Upper lobe of left lung (tissue), 6 donors: ENCODE results near the gene ZSCAN32. TPM values are rescaled to one million over a fixed set of nuclear protein-coding genes. Genes with fewer than 3 reads are reported as not detected.
A peak's percentile ranks its signal among the peaks of the same experiment; 100 is the strongest.

ENCODE experiments used
- ATAC-seq, 2 donors: fragments of 200-7000 bp; cut with Tn5 transposase; one replicate each; pipeline ENCODE4 v1.9.1; 2022; ENCODE audit warnings: mild to moderate bottlenecking in 2 of 2, moderate library complexity in 2 of 2; ENCODE audit not compliant: low FRiP score in 2 of 2
- DNase-seq, 2 donors: peaks; one replicate each; pipeline ENCODE4 v3.0.0-alpha.2; 2019 to 2020
- H3K27ac ChIP-seq, 4 donors: fragments of 200-600 bp; sonication (generic); one replicate each; pipeline ENCODE4 v1.5.1; 2016 to 2019
- H3K27me3 ChIP-seq, 4 donors: fragments of 200-600 bp; sonication (generic); one replicate each; pipeline ENCODE4 v1.5.1; 2017 to 2019
- H3K36me3 ChIP-seq, 4 donors: fragments of 200-600 bp; sonication (generic); one replicate each; pipeline ENCODE4 v1.5.1; 2016 to 2019
- H3K4me1 ChIP-seq, 4 donors: fragments of 200-600 bp; sonication (generic); one replicate each; pipeline ENCODE4 v1.5.1; 2018 to 2019
- H3K4me3 ChIP-seq, 4 donors: fragments of 200-600 bp; sonication (generic); one replicate each; pipeline ENCODE4 v1.5.1; 2017 to 2019; ENCODE audit warnings: mild to moderate bottlenecking in 2 of 4, moderate library complexity in 1 of 4
- H3K9me3 ChIP-seq, 4 donors: fragments of 200-600 bp; sonication (generic); one replicate each; pipeline ENCODE4 v1.5.1; 2018 to 2019
- EP300 ChIP-seq, 4 donors: sonication (generic); formaldehyde crosslinking; IDR thresholded peaks; one replicate each; pipeline ENCODE4 v1.5.1; 2017; ENCODE audit warnings: antibody characterized with exemption in 4 of 4, control low read depth in 2 of 4
- POLR2A ChIP-seq, 4 donors: fragments of 450-650 bp; IDR thresholded peaks; one replicate each; pipeline ENCODE4 v1.5.1; 2016 to 2017; ENCODE audit warnings: antibody characterized with exemption in 4 of 4, mild to moderate bottlenecking in 2 of 4
- POLR2AphosphoS5 ChIP-seq, 2 donors: sonication (generic); formaldehyde crosslinking; IDR thresholded peaks; one replicate each; pipeline ENCODE4 v1.5.1; 2017; ENCODE audit warnings: antibody characterized with exemption in 2 of 2
- WGBS, 2 donors: methylation state at CpG; one replicate each; pipeline ENCODE4 v1.1.5; 2017 to 2018; 5-methylcytosine and 5-hydroxymethylcytosine counted together
- total RNA-seq, 6 donors: library from RNA; depleted of rRNA in 4 of 6; stranded (reverse); fragments of >200 nt in 4 of 6; gene quantifications; one replicate each; pipeline versions ENCODE4 v1.1.0 to v1.2.1, GENCODE V29; 2016 to 2021
- TF ChIP-seq, protein P1 (sequence below), 6 experiments: fragments of 450-650 bp in 4 of 6; fragments of 200-600 bp in 2 of 6; sonication (generic) in 2 of 6; IDR thresholded peaks; one replicate each; pipeline ENCODE4 v1.5.1; 2016 to 2019; ENCODE audit warnings: antibody characterized with exemption in 6 of 6
- donor health status: DM: no; HTN: no; CAD: no; lungs with moderate emphysema.
- donor health status: DM: no; HTN: yes; CAD: no; lungs with severe emphysema.

The ZSCAN32 gene
- total RNA-seq, 6 donors from 2014 or later, result 7.5 to 25.0 (median 14.0) TPM

DNA sequence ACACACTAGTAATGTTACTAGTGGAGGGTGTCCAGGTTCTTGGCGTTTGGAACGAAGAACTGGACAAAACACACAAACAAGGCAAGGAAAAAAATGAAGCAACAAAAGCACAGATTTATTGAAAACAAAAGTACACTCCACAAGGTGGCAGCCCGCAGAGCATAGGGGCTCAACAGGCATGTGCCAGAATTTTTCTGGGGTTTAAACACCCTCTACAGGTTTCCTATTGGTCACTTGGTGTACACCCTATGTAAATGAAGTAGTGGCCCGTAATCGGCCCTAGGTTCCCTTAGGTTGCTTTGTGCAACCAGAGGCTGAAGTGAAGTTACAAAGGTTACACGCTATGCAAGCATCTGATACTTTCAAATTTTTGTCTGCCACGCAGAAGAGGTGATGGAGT is 37.0 kb downstream of the ZSCAN32 start:
- Histone ChIP-seq H3K4me1 (peaks cover 0 to 9% (median 0%) of the 10 kb centered on the region in 4 donors), H3K27ac (no peak overlapping the region), H3K9me3 (peaks cover 4 to 28% (median 18%) of the 10 kb centered on the region in 4 donors), H3K27me3 (no peaks in the 10 kb centered on the region), H3K36me3 (no peaks in the 10 kb centered on the region), H3K4me3 (no peak overlapping the region)
- WGBS, 2 donors, result 92 to 95% methylated on average over 7 of the region's 7 CpGs
- ATAC-seq (no peak), DNase-seq (no peak)
- TF ChIP-seq EP300 (IDR thresholded peaks at IDR 0.05) (no peak), POLR2A (IDR thresholded peaks at IDR 0.05) (no peak), POLR2AphosphoS5 (IDR thresholded peaks at IDR 0.05) (no peak)
- TF ChIP-seq, protein P1, sequence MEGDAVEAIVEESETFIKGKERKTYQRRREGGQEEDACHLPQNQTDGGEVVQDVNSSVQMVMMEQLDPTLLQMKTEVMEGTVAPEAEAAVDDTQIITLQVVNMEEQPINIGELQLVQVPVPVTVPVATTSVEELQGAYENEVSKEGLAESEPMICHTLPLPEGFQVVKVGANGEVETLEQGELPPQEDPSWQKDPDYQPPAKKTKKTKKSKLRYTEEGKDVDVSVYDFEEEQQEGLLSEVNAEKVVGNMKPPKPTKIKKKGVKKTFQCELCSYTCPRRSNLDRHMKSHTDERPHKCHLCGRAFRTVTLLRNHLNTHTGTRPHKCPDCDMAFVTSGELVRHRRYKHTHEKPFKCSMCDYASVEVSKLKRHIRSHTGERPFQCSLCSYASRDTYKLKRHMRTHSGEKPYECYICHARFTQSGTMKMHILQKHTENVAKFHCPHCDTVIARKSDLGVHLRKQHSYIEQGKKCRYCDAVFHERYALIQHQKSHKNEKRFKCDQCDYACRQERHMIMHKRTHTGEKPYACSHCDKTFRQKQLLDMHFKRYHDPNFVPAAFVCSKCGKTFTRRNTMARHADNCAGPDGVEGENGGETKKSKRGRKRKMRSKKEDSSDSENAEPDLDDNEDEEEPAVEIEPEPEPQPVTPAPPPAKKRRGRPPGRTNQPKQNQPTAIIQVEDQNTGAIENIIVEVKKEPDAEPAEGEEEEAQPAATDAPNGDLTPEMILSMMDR (IDR thresholded peaks at IDR 0.05), result no peak

DNA sequence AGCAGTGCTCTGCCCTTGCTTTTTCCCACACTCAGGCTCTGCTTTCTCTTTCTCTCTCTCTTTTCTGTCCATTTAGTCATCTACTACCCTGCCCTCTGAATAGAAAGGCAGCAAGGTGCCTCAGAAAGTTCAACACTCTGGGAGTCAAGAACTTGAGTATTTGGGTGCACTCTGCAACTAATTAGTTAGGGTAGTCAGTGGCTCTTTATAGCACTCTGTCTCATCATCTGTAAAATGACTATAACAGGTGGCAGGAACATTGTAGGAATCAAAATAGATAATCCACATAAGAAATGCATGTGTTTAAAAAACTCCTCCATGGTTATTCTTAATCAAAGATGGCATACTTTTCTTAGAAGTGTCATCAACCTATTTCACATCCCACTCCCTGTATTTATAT is 37.9 kb downstream of the ZSCAN32 start:
- no peak for ATAC-seq
- TF ChIP-seq, protein P1 (IDR thresholded peaks at IDR 0.05), result no peak
- TF ChIP-seq POLR2AphosphoS5 (IDR thresholded peaks at IDR 0.05) (no peak), EP300 (IDR thresholded peaks at IDR 0.05) (no peak), POLR2A (IDR thresholded peaks at IDR 0.05) (no peak)
- no peaks in the 10 kb centered on the region for H3K36me3 ChIP-seq

DNA sequence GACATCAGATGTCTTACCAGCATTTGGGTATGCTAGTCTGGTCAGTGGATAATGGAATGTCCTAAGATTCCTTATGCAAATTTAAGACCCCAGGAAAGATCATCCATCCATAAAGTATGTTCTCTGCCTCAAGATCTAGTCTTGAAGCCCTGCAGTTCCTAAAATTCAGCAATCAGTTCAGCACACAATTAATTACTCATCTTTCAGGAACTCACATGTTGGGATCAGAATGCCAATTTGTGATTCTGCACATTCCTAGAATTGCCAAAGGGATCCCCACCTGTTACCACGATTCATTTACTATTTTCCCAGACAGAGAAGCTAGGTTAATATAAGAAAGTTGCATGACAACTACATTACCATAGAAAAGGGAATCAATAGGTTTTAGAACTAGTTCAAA is 41.9 kb downstream of the ZSCAN32 start:
- WGBS, 2 donors, result 0% methylated on average over 1 of the region's 1 CpG
- TF ChIP-seq EP300 (IDR thresholded peaks at IDR 0.05), result no peak
- TF ChIP-seq, protein P1 (IDR thresholded peaks at IDR 0.05), result no peak
- TF ChIP-seq POLR2A (IDR thresholded peaks at IDR 0.05), result no peak
- no peak for TF ChIP-seq POLR2AphosphoS5 (IDR thresholded peaks at IDR 0.05)
- no peak overlapping the region for H3K27ac ChIP-seq
- H3K36me3 ChIP-seq, result no peaks in the 10 kb centered on the region
- DNase-seq (no peak), ATAC-seq (no peak)
- H3K4me1 ChIP-seq, result no peaks in the 10 kb centered on the region
- no peaks in the 10 kb centered on the region for H3K27me3 ChIP-seq
- H3K4me3 ChIP-seq, result no peak overlapping the region
- peaks cover 0 to 2% (median under 1%) of the 10 kb centered on the region in 4 donors for H3K9me3 ChIP-seq

More for the DNA sequence above, 37.9 kb downstream of the ZSCAN32 start:
- DNase-seq, result no peak
- Histone ChIP-seq H3K4me3 (no peak overlapping the region), H3K4me1 (peaks cover 0 to 9% (median 0%) of the 10 kb centered on the region in 4 donors), H3K27me3 (no peaks in the 10 kb centered on the region), H3K27ac (no peak overlapping the region), H3K9me3 (peaks cover 0 to 28% (median 18%) of the 10 kb centered on the region in 4 donors)

DNA sequence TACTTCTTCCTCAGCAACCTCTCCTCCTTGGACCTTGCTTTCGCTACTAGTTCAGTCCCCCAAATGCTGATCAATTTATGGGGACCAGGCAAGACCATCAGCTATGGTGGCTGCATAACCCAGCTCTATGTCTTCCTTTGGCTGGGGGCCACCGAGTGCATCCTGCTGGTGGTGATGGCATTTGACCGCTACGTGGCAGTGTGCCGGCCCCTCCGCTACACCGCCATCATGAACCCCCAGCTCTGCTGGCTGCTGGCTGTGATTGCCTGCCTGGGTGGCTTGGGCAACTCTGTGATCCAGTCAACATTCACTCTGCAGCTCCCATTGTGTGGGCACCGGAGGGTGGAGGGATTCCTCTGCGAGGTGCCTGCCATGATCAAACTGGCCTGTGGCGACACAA is 44.7 kb downstream of the ZSCAN32 start:
- DNase-seq, result peak in 1 of 2 donors; percentile 15
- H3K36me3 ChIP-seq, result no peaks in the 10 kb centered on the region
- ATAC-seq, result no peak
- H3K27me3 ChIP-seq, result no peaks in the 10 kb centered on the region
- no peak overlapping the region for H3K4me3 ChIP-seq
- H3K27ac ChIP-seq, result no peak overlapping the region
- WGBS, 2 donors, result 87 to 89% methylated on average over 4 to 10 of the region's 10 CpGs
- H3K9me3 ChIP-seq, result no peaks in the 10 kb centered on the region
- H3K4me1 ChIP-seq, result no peaks in the 10 kb centered on the region
- TF ChIP-seq, protein P1 (IDR thresholded peaks at IDR 0.05), result no peak
- no peak for TF ChIP-seq POLR2A (IDR thresholded peaks at IDR 0.05)
- no peak for TF ChIP-seq POLR2AphosphoS5 (IDR thresholded peaks at IDR 0.05)
- TF ChIP-seq EP300 (IDR thresholded peaks at IDR 0.05), result no peak

DNA sequence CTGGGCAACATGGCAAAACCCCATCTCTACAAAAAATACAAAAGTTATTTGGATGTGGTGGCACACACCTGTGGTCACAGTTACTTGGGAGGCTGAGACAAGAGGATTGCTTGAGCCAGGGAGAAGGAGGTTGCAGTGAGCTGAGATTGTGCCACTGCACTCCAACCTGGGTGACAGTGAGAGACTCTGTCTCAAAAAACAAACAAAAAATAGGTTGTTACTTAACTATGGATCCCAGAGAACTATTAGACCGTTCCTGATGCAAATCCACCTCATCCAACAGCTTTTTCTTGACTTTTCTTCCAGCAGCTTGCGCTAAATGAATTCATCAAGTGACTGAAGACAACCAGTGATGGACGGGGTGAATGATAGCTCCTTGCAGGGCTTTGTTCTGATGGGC is 45.2 kb downstream of the ZSCAN32 start, which contains the start of gene OR2C1:
Gene OR2C1, plus strand, starts transcription at position 301 of the 400 bp plus-strand sequence. Its CDS starts 52 bp downstream, at position 353.
- no peak for ATAC-seq
- 69 to 76% methylated on average over 3 of the region's 3 CpGs for WGBS, 2 donors
- TF ChIP-seq, protein P1 (IDR thresholded peaks at IDR 0.05), result no peak
- no peak for TF ChIP-seq POLR2AphosphoS5 (IDR thresholded peaks at IDR 0.05)

More for the DNA sequence above, 45.2 kb downstream of the ZSCAN32 start, which contains the start of gene OR2C1:
- Histone ChIP-seq H3K27ac (no peak within 1 kb of the TSS), H3K4me3 (no peak within 1 kb of the TSS), H3K36me3 (no peaks in the 10 kb centered on the region), H3K4me1 (no peaks in the 10 kb centered on the region), H3K27me3 (no peaks in the 10 kb centered on the region), H3K9me3 (no peaks in the 10 kb centered on the region)
- no peak for DNase-seq
